Pulmonary artery endothelial cell (primary cell): ENCODE data around the gene STXBP2. TPM values are rescaled to one million over a fixed set of nuclear protein-coding genes. Genes with fewer than 3 reads are reported as not detected.
"Not testable (repeated sequence)": the region's sequence is repeated elsewhere in the genome, so short reads cannot be mapped to it uniquely, and the experiment has no call there.

Source experiments
- DNase-seq: peaks from one replicate; pipeline ENCODE4 v3.0.0-alpha.2; 2011; ENCODE audit warnings: low read depth, low spot score
- total RNA-seq: library from RNA; depleted of rRNA; stranded (reverse); fragments of >200 nt; gene quantifications from 2 replicates; pipeline ENCODE4 v1.2.3, GENCODE V29; 2014

STXBP2 gene
- total RNA-seq, 1 donor from 2014 or later = 29.5 TPM

- no peak for DNase-seq
These were observed 4.3 kb upstream of the STXBP2 start for GRCh38 chr19:7632340-7633203.

DNA sequence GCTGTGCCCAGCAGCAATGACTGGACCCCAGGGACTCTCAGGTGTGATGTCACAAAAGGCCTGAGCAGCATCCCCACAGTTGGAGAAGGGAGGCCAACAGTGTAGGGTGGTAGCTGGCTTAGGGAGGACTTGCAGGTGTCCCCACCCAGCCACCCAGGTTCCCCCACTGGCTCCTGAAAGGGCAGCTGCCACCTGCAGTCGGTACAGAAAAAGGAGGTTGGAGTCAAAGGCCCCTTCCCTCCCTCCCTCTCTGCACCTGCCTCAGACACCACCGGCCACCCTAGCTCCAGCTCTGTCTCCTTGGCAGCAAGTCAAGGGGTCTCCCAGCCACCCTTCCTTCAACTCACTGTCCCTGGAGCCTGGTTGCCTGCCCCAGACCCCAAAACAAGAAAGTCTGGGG is 3.2 kb upstream of the STXBP2 start, which contains the start of gene PCP2:
Gene PCP2 (minus strand): TSS at position 22 of the 400 bp plus-strand sequence. CDS start 262 bp downstream, outside the sequence.
- no peak for DNase-seq

GRCh38 chr19:7635670-7636069 is 1.2 kb upstream of the STXBP2 start:
- DNase-seq = no peak

DNA sequence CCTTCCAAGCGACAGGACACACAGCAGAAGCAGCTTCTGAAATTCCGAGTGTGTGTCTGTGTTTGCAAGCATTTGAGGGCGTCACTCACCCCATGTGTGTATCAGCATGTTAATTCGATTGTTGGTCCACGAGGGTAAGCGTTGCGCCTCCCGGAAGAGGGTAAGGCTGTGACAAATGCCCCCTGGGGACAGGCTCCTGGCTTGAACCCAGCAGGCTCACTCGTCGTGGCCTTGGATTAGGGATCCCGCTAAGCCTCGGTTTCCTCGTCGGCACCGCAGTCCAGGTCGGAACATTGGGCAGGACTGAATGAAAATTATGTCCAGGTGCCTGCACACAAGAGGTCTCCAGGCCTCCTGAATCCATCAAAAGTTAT is 606 bp upstream of the STXBP2 start:
- DNase-seq = no peak

DNA sequence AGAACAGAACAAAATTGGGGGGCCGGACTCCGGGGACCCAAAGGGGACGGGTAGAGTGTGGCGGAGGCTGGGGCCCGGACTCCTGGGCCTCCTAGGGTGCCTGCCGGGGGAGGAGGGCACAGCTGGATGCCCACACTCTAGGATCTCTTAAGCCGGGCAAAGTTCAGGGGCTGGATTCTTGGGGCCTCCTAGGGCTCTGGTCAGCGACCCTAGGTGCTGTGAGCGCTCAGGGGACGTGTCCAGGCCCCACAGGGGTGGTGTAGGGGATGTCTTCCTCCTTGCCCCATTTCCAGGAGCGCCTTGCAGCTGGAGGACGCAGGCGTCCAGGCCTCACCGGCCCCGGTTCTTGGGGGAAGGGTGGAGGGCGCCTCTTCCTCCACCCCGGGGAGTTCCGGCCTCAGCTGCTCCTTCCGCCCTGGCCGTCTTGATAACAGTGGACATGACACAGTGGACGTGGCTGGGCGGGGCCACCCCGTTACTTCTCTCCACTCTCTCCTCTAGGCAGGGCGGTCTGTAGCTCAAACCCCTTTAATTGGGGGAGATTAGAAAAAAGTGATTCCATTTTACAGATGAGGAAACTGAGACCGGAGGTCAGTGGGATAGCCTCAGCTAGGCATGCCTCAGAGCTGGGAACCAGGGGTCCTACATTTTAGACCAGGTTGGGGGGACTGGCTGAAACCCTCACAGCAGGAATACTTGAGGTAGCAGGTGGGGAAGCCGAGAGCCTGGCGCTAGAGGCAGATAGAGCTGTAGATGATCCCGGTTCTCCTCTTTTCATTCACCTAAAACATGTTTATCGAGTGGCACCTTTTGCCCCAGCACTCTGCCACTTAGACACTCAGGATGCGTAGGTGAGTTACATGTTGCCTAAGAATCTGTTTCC is 705 bp downstream of the STXBP2 start:
- no peak for DNase-seq

- DNase-seq = no peak
These were observed 2.0 kb downstream of the STXBP2 start for GRCh38 chr19:7638802-7639465.

DNA sequence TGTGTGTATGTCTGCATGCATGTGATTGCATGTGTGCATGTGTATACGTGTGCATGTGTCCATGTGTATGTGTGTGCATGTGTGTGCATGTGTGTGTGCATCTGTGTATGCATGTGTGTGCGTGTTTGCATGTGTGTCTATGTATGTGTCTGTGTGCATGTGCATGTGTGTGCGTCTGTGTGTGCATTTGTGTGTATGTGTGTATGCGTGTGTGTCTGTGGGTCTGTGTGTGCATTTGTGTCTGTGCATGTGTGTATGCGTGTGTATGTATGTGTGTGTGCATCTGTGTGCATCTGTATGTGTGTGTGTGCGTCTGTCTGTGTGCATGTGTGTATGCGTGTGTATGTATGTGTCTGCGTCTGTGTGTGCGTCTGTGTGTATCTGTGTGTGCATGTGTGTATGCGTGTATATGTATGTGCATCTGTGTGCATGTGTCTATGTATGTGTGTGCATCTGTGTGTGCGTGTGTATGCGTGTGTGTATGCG is 3.0 kb downstream of the STXBP2 start:
- no peak for DNase-seq

DNA sequence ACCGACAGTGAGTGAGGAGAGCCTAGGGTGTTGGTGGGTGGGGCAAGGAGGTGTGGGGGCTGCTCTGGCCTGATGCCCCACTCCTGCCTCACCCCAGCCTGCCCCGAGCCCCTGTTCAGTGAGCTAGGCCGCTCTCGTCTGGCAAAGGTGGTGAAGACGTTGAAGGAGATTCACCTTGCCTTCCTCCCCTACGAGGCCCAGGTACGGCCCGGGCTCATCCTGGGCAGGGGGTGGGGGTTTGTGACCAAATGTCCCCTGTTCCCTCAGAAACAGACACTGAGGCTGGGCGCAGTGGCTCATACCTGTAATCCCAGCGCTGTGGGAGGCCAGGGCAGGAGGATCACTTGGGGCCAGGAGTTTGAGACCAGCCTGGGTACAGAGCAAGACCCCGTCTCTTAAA is 3.9 kb downstream of the STXBP2 start:
- no peak for DNase-seq

GRCh38 chr19:7641290-7642276 is 4.7 kb downstream of the STXBP2 start:
- no peak for DNase-seq

DNA sequence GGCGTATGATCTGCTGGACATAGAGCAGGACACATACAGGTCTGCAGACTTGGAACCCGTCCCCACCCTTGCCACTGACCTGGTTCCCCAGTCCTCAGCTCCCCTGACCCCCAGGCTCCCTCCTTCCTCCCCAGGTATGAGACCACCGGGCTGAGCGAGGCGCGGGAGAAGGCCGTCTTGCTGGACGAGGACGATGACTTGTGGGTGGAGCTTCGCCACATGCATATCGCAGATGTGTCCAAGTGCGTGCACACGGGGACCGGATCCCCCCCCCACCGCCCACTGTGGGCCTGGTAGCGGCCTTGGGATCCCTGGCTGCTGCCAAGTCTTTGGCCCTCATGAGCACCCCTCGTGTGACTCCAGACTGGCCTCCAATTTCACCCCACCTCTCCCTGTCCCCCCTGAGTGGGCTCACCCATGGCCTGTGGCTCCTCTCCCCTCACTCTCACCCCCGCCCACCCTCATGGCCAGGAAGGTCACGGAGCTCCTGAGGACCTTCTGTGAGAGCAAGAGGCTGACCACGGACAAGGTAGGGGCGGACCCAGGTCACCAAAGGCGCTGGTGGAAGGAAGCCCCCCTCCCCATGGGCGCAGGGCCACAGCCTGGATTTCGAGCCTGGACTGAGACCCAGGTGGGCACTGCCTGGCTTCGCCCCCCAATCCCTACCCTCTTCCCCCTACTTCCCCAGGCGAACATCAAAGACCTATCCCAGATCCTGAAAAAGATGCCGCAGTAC is 5.6 kb downstream of the STXBP2 start:
- no peak for DNase-seq

GRCh38 chr19:7643031-7643415 is 6.1 kb downstream of the STXBP2 start:
- no peak for DNase-seq

DNA sequence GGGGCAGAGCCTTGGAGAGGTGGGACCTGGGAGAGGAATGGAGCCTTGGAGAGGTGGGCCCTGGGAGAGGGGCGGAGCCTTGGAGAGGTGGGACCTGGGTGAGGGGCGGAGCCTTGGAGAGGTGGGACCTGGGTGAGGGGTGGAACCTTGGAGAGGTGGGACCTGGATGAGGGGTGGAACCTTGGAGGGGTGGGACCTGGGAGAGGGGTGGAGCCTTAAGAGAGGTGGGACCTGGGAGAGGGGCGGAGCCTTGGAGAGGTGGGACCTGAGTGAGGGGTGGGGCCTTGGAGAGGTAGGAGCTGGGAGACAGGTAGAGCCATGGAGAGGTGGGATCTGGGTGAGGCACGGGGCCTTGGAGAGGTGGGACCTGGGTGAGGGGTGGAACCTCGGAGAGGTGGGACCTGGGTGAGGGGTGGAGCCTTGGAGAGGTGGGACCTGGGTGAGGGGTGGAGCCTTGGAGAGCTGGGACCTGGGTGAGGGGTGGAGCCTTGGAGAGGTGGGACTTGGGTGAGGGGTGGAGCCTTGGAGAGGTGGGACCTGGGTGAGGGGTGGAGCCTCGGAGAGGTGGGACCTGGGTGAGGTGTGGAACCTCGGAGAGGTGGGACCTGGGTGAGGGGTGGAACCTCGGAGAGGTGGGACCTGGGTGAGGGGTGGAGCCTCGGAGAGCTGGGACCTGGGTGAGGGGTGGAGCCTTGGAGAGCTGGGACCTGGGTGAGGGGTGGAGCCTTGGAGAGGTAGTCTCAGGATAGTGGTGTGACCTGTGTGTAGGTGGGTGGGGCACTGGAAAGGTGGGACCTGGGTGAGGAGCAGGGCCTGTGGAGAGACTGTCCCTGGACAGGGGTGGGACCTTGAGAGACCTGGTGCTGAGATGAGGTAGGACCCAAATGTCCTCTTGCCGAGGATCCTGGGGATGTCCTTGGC is 7.0 kb downstream of the STXBP2 start:
- DNase-seq = not testable (repeated sequence)

- no peak for DNase-seq
These were observed 7.6 kb downstream of the STXBP2 start for GRCh38 chr19:7644550-7644877.

GRCh38 chr19:7645163-7645562 is 8.3 kb downstream of the STXBP2 start:
- no peak for DNase-seq

GRCh38 chr19:7645656-7646425 is 8.9 kb downstream of the STXBP2 start:
- no peak for DNase-seq

DNA sequence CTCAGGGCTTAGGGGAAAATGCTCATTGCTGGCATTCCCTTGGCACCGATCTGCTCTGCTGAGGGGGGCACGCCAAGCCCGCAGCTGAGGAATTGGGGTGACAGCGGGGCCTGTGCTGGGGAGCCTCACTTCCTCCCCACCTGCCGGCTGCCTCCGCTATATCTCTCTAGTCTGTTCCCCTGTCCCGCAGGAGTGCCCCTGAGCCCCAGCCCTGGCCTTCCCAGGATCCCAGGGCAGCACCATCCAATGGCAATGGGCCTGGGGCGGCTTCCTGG is 9.5 kb downstream of the STXBP2 start:
- DNase-seq = no peak

GRCh38 chr19:7647156-7647555 is 10.2 kb downstream of the STXBP2 start:
- no peak for DNase-seq

- no peak for DNase-seq
These were observed 11.5 kb downstream of the STXBP2 start for GRCh38 chr19:7648265-7649014.
